Heart left ventricle (tissue), 16 donors: ENCODE measurements around the gene UBE2K. TPM values are rescaled to one million over a fixed set of nuclear protein-coding genes. Genes with fewer than 3 reads are reported as not detected.
"Not testable (repeated sequence)": the region's sequence is repeated elsewhere in the genome, so short reads cannot be mapped to it uniquely, and the experiment has no call there.

Experiments
- ATAC-seq, 4 donors: fragments of 200-7000 bp; cut with Tn5 transposase; one replicate each; pipeline ENCODE4 v1.9.1; 2020 to 2022; ENCODE audit warnings: moderate library complexity in 4 of 4, mild to moderate bottlenecking in 3 of 4, moderate number of reproducible peaks in 1 of 4
- DNase-seq, 5 donors: peaks; one replicate each; pipeline ENCODE4 v3.0.0-alpha.2; 2020
- H3K27ac ChIP-seq, 12 donors: fragments of 200-600 bp; sonication (generic) in 4 of 12; one replicate each; pipeline versions ENCODE4 v1.5.0 to v1.8.0; 2016 to 2022; ENCODE audit warnings: mild to moderate bottlenecking in 2 of 12
- H3K27me3 ChIP-seq, 9 donors: fragments of 200-600 bp; sonication (generic) in 2 of 9; one replicate each; pipeline versions ENCODE4 v1.5.1 to v1.8.0; 2016 to 2022; ENCODE audit warnings: mild to moderate bottlenecking in 3 of 9
- H3K36me3 ChIP-seq, 9 donors: fragments of 200-600 bp; sonication (generic) in 2 of 9; one replicate each; pipeline versions ENCODE4 v1.5.0 to v1.8.0; 2018 to 2022; ENCODE audit warnings: mild to moderate bottlenecking in 2 of 9
- H3K4me1 ChIP-seq, 12 donors: fragments of 200-600 bp; sonication (generic) in 4 of 12; one replicate each; pipeline versions ENCODE4 v1.5.0 to v1.8.0; 2016 to 2022; ENCODE audit warnings: mild to moderate bottlenecking in 3 of 12
- H3K4me3 ChIP-seq, 12 donors: fragments of 200-600 bp; sonication (generic) in 4 of 12; one replicate each; pipeline versions ENCODE4 v1.5.0 to v1.8.0; 2017 to 2022; ENCODE audit warnings: mild to moderate bottlenecking in 9 of 12, moderate library complexity in 4 of 12
- H3K9me3 ChIP-seq, 12 donors: fragments of 200-600 bp; sonication (generic) in 4 of 12; one replicate each; pipeline versions ENCODE4 v1.5.0 to v1.8.0; 2016 to 2022; ENCODE audit warnings: mild to moderate bottlenecking in 1 of 12
- POLR2A ChIP-seq, 2 donors: fragments of 450-650 bp; IDR thresholded peaks; one replicate each; pipeline ENCODE4 v1.6.1; 2017; ENCODE audit warnings: antibody characterized with exemption in 2 of 2, mild to moderate bottlenecking in 2 of 2, moderate library complexity in 2 of 2
- WGBS, 4 donors: extraction: QIAGEN DNeasy Blood & Tissue Kit in 2 of 4; methylation state at CpG; one replicate each; pipeline versions ENCODE4 v1.1.5 to v1.1.7; 2013 to 2018; 5-methylcytosine and 5-hydroxymethylcytosine counted together
- intact Hi-C, 10 donors: fragments of 100-400 bp; cut with DNase I; formaldehyde crosslinking; loops; one replicate each; pipeline versions ENCODE4 v1.11.1 to v1.14.2; 2022
- polyA plus RNA-seq, 2 donors: library from polyadenylated mRNA; stranded (reverse); fragments of 200-250 nt; gene quantifications; one replicate each; pipeline ENCODE4 v1.2.3, GENCODE V29; 2013
- total RNA-seq, 9 donors: library from RNA; depleted of rRNA in 2 of 9; stranded (reverse); fragments of >200 nt in 2 of 9; fragmentation: NEBNext Ultra II Directional in 3 of 9; extraction: Animal tissue kit (Norgen Biotek cat#: 25700) in 3 of 9; gene quantifications; one replicate each; pipeline versions ENCODE4 v1.1.0 to v1.2.4, GENCODE V29; 2016 to 2023
- TF ChIP-seq, protein P1 (sequence below), 12 donors: fragments of 200-600 bp; sonication (generic) in 4 of 12; IDR thresholded peaks; one replicate each; pipeline versions ENCODE4 v1.5.0 to v1.8.0; 2018 to 2022; ENCODE audit warnings: antibody characterized with exemption in 12 of 12, mild to moderate bottlenecking in 5 of 12
- donor health status: ischemic (EF 13 %, LVEDD 7.1; RV severe dilation, severe dysfunction).
- donor health status: healthy with polysubstance abuse.
- donor health status: DM: no; HTN: yes; CAD: no.
- donor health status: DM: no; HTN: no; CAD: no.
- donor health status: ischemic (EF 25% LVEDD 6.9; RV normal size, moderate dysfunction).
- donor health status: ischemic (EF 25% LVEDD 5.7; RV mildly dilated, moderate dysfunction).
- donor health status: healthy.
- donor health status: DM: yes; HTN: yes; CAD: no.
- donor health status: ischemic (EF 35%, LVEDD 5.7; RV mildly dilated, moderate dysfunction).
- donor health status: nonischemic (EF 11% LVEDD 7.7; RV severe dilation, severe dysfunction).
- donor health status: DM: yes; HTN: yes; CAD: no.
- donor health status: PGD.
- donor health status: ischemic (EF 29% LVEDD 5.4; RV normal size, mild dysfunction).
- donor health status: nonischemic (EF 23%, LVEDD 6.1; RV moderate dilation, normal function).

Gene UBE2K
- total and polyA plus RNA-seq, 11 donors, result 17.9 to 66.9 (median 52.5) TPM

DNA sequence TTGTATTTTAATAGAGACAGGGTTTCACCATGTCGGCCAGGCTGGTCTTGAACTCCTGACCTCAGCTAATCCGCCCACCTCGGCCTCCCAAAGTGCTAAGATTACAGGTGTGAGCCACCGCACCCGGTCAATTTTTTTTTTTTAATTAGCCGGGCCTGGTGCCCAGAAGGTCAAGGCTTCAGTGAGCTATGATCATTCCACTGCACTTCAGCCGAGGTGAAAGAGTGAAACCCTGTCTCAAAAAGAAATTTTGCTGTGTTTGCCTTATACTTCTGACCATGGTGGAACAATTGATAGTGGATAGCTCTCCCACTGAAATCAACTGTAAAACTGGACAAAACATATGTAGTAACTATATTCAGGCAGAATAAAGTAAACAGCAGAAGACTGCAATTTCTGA is 35.3 kb upstream of the UBE2K start:
- 87 to 93% (median 91%) methylated on average over 7 of the region's 7 CpGs for WGBS, 4 donors
- no peaks in the 10 kb centered on the region for H3K9me3 ChIP-seq
- DNase-seq (no peak), ATAC-seq (no peak)
- TF ChIP-seq, protein P1, sequence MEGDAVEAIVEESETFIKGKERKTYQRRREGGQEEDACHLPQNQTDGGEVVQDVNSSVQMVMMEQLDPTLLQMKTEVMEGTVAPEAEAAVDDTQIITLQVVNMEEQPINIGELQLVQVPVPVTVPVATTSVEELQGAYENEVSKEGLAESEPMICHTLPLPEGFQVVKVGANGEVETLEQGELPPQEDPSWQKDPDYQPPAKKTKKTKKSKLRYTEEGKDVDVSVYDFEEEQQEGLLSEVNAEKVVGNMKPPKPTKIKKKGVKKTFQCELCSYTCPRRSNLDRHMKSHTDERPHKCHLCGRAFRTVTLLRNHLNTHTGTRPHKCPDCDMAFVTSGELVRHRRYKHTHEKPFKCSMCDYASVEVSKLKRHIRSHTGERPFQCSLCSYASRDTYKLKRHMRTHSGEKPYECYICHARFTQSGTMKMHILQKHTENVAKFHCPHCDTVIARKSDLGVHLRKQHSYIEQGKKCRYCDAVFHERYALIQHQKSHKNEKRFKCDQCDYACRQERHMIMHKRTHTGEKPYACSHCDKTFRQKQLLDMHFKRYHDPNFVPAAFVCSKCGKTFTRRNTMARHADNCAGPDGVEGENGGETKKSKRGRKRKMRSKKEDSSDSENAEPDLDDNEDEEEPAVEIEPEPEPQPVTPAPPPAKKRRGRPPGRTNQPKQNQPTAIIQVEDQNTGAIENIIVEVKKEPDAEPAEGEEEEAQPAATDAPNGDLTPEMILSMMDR (IDR thresholded peaks at IDR 0.05), result no peak
- TF ChIP-seq POLR2A (IDR thresholded peaks at IDR 0.05), result no peak
- no peaks in the 10 kb centered on the region for H3K27me3 ChIP-seq
- H3K27ac ChIP-seq, result no peak overlapping the region
- H3K4me1 ChIP-seq, result no peaks in the 10 kb centered on the region
- no peak overlapping the region for H3K4me3 ChIP-seq
- H3K36me3 ChIP-seq, result no peaks in the 10 kb centered on the region
- intact Hi-C loops, result no loop called here

DNA sequence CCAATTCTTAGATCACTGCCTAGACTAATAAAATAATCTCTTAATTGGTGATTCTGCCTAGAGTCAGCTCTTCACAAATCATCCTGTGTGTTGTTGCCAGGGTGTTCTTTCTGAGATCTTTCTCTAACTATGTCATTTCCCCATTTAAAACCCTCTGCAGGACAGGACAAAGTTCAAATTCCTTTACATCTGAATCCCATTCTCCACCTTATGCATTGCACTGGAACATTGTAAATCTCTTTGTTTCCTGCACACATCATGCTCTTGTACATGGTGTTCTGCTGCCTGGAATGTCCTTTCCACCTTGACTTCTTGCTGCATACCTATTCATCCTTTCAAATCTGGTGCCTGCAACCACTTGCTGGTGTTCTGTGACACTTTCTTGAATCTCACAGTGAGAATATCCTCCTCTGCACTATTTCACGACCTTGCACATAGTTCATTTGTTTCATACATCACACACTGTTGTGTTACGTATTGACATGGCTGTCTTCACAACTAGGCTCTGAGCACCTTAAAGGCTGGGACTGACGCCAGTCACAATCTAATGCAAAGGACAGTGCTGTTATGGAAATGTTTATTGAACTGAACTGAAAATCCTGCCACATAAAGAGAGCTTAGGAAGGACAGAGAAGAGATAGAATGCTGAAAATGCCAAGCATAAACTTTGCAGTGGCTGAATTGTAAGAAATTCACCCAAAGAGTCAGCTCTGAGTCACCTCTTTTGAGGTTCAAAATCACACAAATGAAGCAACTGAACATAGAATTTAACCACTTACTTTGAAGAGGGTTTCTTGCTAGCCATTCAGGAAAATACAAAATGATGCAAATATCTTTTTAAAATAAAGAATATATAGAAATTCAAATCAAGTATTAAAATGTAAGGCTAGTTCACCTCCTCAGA is 32.9 kb upstream of the UBE2K start:
- Histone ChIP-seq H3K9me3 (no peaks in the 10 kb centered on the region), H3K4me3 (no peak overlapping the region), H3K27me3 (no peaks in the 10 kb centered on the region), H3K4me1 (no peaks in the 10 kb centered on the region), H3K27ac (no peak overlapping the region), H3K36me3 (no peaks in the 10 kb centered on the region)
- TF ChIP-seq, protein P1 (IDR thresholded peaks at IDR 0.05), result no peak
- no peak for TF ChIP-seq POLR2A (IDR thresholded peaks at IDR 0.05)
- WGBS, 4 donors, result 68 to 73% (median 70%) methylated on average over 3 of the region's 3 CpGs
- no peak for DNase-seq
- ATAC-seq, result no peak
- intact Hi-C loops, result no loop called here

DNA sequence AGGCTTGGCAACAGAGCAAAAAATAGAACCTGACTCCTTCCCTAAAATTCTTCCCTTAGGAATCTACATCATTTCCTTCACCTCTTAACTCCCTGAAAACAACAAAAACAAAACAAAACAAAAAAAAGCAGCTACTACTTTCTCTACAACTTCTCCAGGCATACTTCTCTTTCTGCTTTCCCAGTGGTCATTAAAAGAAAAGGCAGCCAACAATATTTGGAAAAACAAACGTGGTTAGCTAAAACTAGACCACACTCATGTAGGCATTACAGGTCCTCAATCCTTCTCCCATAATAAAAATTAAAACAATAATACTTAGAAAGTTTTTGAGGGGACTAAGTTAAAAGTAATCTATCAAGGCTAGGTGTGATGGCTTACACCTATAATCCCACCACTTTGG is 30.2 kb upstream of the UBE2K start:
- H3K36me3 ChIP-seq, result no peaks in the 10 kb centered on the region
- TF ChIP-seq, protein P1 (IDR thresholded peaks at IDR 0.05), result no peak
- TF ChIP-seq POLR2A (IDR thresholded peaks at IDR 0.05), result no peak
- no peaks in the 10 kb centered on the region for H3K4me1 ChIP-seq
- no peaks in the 10 kb centered on the region for H3K9me3 ChIP-seq
- H3K4me3 ChIP-seq, result no peak overlapping the region
- no peak overlapping the region for H3K27ac ChIP-seq
- H3K27me3 ChIP-seq, result no peaks in the 10 kb centered on the region
- intact Hi-C loops, result no loop called here
- ATAC-seq, result no peak
- WGBS, 4 donors, result 29 to 48% (median 33%) methylated on average over 1 of the region's 1 CpG
- no peak for DNase-seq

DNA sequence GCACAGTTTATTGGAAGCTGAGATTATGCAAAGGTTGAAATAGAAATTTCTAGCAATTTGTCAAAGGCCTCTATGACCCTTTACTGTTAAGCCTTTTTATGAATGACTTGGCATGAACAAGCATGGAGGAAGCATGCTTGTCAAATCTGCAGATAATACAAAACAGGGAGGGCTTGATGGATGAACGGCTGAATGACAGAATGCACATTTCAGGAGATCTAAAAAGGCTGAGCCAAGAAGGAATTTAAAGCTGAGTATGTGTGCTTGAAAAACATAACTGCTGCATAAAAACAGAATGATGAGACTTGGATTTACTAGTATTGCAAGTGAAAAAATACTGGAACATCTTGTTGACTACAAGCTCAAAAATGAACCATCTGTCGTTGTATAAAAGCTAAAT is 29.0 kb upstream of the UBE2K start:
- Histone ChIP-seq H3K36me3 (no peaks in the 10 kb centered on the region), H3K27ac (no peak overlapping the region), H3K27me3 (no peaks in the 10 kb centered on the region), H3K4me1 (no peaks in the 10 kb centered on the region), H3K9me3 (no peaks in the 10 kb centered on the region), H3K4me3 (no peak overlapping the region)
- TF ChIP-seq, protein P1 (IDR thresholded peaks at IDR 0.05), result no peak
- TF ChIP-seq POLR2A (IDR thresholded peaks at IDR 0.05), result no peak
- intact Hi-C loops, result no loop called here
- ATAC-seq (no peak), DNase-seq (no peak)
- WGBS, 4 donors, result 51 to 69% (median 60%) methylated on average over 2 of the region's 2 CpGs

DNA sequence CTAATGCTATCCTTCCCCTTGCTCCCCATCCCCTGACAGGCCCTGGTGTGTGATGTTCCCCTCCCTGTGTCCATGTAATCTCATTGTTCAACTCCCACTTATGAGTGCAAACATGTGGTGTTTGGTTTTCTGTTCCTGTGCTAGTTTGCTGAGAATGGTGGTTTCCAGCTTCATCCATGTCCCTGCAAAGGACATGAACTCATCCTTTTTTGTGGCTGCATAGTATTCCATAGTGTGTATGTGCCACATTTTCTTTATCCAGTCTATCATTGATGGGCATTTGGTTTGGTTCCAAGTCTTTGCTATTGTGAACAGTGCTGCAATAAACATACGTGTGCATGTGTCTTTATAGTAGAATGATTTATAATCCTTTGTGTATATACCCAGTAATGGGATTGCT is 27.6 kb upstream of the UBE2K start:
- intact Hi-C loops, H3K27me3 ChIP-seq, ATAC-seq, H3K9me3 ChIP-seq, H3K4me3 ChIP-seq, H3K27ac ChIP-seq, H3K36me3 ChIP-seq, H3K4me1 ChIP-seq, DNase-seq: not testable (repeated sequence)
- WGBS, 4 donors, result 86 to 100% (median 95%) methylated on average over 1 of the region's 1 CpG

DNA sequence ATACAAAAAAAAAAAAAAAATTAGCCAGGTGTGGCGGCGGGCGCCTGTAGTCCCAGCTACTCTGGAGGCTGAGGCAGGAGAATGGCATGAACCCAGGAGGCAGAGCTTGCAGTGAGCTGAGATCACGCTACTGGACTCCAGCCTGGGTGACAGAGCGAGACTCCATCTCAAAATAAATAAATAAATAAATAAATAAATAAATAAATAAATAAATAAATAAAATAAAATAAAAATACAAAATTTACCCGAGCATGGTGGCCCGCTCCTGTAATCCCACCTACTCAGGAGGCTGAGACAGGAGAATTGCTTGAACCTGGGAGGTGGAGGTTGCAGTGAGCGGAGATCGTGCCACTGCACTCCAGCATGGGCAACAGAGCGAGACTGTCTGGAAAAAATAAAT is 22.3 kb upstream of the UBE2K start:
- H3K4me3 ChIP-seq, ATAC-seq, H3K27me3 ChIP-seq, H3K4me1 ChIP-seq, intact Hi-C loops, H3K9me3 ChIP-seq, H3K27ac ChIP-seq, H3K36me3 ChIP-seq, DNase-seq: not testable (repeated sequence)
- WGBS, 4 donors, result 93 to 97% (median 96%) methylated on average over 10 of the region's 10 CpGs

DNA sequence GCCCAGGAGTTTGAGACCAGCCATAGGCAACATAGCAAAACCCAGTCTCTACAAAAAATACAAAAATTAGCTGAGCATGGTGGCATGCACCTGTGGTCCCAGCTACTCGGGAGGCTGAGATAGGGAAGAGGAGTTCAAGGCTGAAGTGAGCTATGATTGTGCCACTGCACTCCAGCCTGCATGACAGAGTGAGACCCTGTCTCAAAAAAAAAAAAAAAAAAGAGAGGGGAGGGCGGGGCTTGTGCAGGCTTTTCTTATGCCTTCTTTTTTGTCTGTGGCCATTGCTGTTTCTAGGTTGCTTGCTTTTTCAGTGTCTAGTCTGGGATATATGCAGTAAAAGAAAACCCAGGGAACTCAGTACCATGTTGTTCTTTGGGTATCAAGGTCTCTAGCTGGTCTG is 16.9 kb upstream of the UBE2K start:
- ATAC-seq, H3K4me3 ChIP-seq, H3K4me1 ChIP-seq, DNase-seq, H3K9me3 ChIP-seq, H3K27ac ChIP-seq, H3K36me3 ChIP-seq, intact Hi-C loops, H3K27me3 ChIP-seq: not testable (repeated sequence)
- WGBS, 4 donors, result 86 to 92% (median 89%) methylated on average over 2 of the region's 2 CpGs
